GM21447 (cell line): Measurements from ENCODE around the gene FBXL19.

ENCODE experiments used
- ATAC-seq: cut with Tn5 transposase; IDR thresholded peaks from one replicate; pipeline ENCODE4 v1.9.1; 2021; ENCODE audit not compliant: unreplicated experiment

Gene FBXL19

DNA sequence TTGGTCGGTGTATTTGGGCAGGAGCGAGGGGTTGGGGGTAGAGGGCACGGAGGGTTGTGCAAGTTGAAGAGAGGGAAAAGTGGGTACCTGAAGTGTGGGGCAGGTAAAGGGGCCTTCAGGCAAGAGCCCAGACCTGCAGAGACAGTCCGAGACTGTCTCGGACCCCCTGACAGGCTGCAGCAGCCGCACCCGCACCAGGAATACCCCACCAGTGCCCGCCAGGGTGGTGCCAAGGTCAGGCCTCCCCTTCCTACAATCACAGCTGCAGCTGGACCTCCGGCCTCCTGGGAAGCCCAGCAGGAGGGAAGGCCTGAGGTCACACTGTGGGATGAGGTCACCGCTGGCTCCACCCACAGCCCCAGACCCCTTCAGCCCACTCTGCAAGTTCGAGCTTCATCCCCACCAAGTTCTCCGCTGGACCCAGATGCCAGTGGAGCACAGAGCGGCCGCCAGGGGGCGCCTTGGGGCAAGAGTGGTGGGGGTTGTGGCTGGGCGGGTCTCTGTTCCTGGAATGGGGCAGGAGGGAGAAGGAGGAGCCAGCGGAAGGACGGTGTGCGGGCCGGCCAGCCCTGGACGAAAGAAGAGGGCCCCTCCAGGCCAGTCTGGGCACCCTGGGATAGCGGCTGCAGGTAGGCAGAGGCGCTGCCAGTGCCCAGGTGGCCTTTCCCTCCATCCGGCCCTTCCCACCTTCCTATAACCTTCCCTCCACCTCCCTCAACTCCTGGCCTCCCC lies 61.5 kb downstream of the FBXL19 start, which contains the start of gene HSD3B7:
TSS of gene HSD3B7 (plus strand) at position 539 of the 732 bp plus-strand sequence. CDS start 452 bp downstream, outside the sequence.
- peak; percentile 51 for ATAC-seq

DNA sequence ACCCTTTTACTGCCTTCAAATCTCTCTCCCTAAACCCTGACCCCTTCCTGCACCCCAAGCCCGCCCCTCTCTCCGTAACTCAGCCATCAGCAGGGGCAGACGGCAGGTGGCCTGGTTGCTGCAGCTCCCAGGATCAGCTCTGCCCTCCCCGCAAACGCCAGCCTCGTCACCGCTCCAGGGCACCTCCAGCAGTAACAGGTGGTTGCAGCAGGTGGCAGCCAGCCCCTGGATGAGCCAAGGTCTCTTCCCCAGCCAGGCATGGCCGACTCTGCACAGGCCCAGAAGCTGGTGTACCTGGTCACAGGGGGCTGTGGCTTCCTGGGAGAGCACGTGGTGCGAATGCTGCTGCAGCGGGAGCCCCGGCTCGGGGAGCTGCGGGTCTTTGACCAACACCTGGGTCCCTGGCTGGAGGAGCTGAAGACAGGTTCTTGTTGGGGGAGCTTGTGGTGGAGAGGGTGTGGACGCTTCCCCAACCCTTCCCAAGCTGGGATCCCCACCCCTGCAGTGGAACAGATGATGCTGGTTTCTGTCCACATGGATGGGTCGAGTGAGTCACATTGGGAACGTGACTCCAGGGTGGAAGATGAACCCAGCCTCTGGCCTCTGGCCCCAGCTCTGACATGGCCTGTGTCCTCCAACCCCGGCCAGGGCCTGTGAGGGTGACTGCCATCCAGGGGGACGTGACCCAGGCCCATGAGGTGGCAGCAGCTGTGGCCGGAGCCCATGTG lies 62.2 kb downstream of the FBXL19 start:
- no peak for ATAC-seq

DNA sequence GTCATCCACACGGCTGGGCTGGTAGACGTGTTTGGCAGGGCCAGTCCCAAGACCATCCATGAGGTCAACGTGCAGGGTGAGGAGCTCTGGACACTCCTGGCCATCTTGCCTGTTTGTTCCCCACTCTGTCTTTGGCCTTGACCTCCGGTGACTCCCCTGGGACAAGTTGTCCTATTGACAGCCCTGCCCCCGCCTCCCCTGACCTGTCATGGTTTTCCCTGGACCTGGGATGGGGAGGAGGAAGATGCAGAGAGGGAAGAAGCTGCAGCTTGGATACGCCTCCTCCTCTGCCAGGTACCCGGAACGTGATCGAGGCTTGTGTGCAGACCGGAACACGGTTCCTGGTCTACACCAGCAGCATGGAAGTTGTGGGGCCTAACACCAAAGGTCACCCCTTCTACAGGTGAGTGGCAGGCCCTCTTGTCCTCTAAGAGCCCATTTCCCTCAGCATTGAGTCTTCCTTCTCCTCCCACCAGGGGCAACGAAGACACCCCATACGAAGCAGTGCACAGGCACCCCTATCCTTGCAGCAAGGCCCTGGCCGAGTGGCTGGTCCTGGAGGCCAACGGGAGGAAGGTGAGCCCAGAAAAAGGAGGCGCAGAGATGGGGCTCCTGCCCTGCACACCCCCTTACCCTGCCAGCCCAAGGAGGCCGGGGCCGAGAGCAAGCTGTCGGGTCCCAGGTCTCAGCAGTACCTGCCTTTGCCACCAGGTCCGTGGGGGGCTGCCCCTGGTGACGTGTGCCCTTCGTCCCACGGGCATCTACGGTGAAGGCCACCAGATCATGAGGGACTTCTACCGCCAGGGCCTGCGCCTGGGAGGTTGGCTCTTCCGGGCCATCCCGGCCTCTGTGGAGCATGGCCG lies 63.0 kb downstream of the FBXL19 start:
- ATAC-seq: no peak

DNA sequence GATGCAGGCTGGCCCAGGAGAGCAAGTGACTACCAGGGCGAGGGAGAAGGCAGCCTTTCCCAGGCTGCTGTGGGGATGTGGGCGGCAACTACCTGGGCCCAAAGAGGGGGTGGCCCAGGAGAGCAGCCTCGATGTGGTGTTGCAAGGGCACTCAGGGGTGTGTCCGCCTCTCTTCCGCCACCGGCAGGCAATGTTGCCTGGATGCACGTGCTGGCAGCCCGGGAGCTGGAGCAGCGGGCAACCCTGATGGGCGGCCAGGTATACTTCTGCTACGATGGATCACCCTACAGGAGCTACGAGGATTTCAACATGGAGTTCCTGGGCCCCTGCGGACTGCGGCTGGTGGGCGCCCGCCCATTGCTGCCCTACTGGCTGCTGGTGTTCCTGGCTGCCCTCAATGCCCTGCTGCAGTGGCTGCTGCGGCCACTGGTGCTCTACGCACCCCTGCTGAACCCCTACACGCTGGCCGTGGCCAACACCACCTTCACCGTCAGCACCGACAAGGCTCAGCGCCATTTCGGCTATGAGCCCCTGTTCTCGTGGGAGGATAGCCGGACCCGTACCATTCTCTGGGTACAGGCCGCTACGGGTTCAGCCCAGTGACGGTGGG lies 64.3 kb downstream of the FBXL19 start:
- no peak for ATAC-seq

DNA sequence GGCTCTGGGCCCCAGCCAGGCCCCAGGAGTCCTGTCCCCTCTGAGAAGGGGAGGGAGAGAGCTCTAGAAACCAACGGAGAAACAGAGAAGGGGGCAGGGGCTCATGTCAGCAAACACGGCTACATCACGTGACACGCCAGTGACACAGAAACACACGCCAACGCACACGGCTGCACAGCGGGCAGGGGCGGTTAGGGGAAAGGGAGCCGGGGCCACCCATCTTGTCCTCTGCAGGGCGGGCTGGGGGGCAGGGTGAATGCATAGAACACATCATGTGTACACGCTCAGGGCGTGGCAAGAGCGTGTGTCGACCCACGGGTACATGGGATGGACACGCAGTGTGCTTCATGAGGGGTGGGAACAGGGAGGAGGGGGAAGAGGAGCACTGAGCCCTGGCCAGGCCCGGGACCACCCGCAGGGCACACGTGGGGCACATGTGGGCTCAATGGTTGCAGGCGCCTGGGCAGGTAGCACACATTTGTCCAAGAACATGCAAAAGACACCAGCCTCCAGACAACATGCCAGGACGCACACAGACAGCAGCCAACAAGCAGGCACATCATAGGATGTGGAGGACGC lies 66.2 kb downstream of the FBXL19 start:
- ATAC-seq: no peak

GRCh38 chr16:30990105-30990504 lies 66.7 kb downstream of the FBXL19 start:
- ATAC-seq: no peak

- no peak for ATAC-seq
These were observed 67.7 kb downstream of the FBXL19 start for GRCh38 chr16:30991052-30991451.

DNA sequence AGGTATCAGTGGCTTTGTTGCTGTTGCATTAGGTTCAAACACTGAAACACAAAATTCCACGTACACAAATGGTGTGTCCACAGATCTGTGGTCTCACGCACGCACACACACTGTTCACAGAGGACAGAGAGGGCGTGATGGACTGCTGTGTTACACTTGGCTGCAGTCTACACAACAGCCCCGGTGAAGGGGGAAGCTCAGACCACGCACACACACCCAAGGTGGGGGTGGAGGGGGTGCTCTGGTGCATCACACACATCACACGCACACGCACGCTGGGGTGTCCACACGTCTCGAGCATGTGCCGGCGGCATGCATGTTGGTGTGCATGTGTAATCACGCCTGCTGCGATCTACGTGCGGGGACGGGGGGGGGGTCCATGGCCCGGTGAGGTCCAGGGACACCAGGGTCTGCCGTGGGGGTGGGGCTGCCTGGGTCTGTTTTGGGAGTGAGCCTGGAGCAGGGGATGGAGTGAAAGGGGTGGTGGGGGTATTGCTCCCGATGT lies 69.0 kb downstream of the FBXL19 start:
- ATAC-seq: no peak

- no peak for ATAC-seq
These were observed 69.8 kb downstream of the FBXL19 start for GRCh38 chr16:30992931-30993816.

DNA sequence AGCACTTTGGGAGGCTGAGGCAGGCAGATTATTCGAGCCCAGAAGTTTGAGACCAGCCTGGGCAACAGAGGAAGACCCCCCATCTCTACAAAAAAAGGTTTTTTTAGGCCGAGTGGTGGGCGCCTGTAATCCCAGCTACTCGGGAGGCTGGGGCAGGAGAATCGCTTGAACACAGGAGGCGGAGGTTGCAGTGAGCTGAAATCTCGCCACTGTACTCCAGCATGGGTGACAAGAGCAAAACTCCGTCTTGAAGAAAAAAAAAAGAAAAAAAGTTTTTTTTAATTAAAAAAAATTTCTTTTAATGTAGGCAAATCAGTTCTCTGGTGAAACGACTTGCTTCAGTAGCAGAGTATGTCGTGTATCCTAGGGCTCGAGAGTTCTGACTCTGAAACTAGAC lies 72.6 kb downstream of the FBXL19 start:
- no peak for ATAC-seq

DNA sequence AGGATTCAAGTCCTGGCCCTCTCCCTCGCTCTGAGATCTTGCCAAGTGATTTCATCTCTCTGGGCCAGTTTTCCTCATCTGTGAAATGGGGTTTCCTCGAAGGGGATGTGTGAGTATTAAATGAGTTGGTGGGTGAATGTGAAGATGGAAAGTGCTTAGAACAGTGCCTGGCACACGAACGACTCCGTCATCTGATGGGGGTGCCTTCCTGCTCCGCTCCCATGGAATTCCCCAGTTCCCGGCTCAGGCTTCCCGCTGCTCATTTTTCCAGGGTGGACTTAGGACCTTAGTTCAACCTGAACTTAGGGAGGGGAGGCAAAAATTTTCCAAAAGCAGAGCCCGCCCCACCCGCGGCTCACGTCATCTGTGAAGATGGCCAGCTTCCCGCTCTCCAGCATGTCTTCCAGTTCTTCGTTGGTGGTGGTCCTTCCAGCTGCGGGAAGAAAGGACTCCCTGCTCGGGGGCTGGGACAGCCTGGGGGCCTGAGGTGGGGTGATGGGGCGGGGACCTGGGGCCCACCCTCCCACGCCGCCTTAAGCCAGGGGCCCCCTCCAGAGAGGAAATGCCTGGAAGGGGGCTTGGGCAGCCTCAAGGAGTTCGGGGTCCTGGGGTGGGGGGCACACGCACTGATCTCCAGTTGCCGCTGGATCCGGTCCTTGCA lies 73.1 kb downstream of the FBXL19 start:
- ATAC-seq: no peak

- ATAC-seq: peak; percentile 69
These were observed 73.8 kb downstream of the FBXL19 start for GRCh38 chr16:30996985-30997724.

- ATAC-seq: no peak
These were observed 74.6 kb downstream of the FBXL19 start for GRCh38 chr16:30997725-30998711.
